T follicular helper cell (primary cell): ENCODE data around the gene ROBO1.

Experiments used
- DNase-seq: peaks from one replicate; pipeline ENCODE4 v3.0.0-alpha.2; 2020; ENCODE audit warnings: low read depth

Gene ROBO1

GRCh38 chr3:78845605-78846004 is 922.2 kb downstream of the ROBO1 start:
- no peak for DNase-seq

GRCh38 chr3:78844307-78844706 is 923.5 kb downstream of the ROBO1 start:
- no peak for DNase-seq

GRCh38 chr3:78839693-78840092 is 928.1 kb downstream of the ROBO1 start:
- DNase-seq: no peak

GRCh38 chr3:78838362-78838761 is 929.4 kb downstream of the ROBO1 start:
- no peak for DNase-seq

GRCh38 chr3:78834910-78835309 is 932.9 kb downstream of the ROBO1 start:
- DNase-seq: no peak

- no peak for DNase-seq
Measured at GRCh38 chr3:78832785-78833204, 935.0 kb downstream of the ROBO1 start.

- DNase-seq: no peak
Measured at GRCh38 chr3:78831446-78831972, 936.3 kb downstream of the ROBO1 start.

- DNase-seq: no peak
Measured at GRCh38 chr3:78830470-78830869, 937.3 kb downstream of the ROBO1 start.

GRCh38 chr3:78827618-78828017 is 940.2 kb downstream of the ROBO1 start:
- no peak for DNase-seq

GRCh38 chr3:78825858-78826215 is 942.0 kb downstream of the ROBO1 start:
- no peak for DNase-seq

GRCh38 chr3:78825118-78825857 is 942.5 kb downstream of the ROBO1 start:
- DNase-seq: no peak

GRCh38 chr3:78823859-78824258 is 943.9 kb downstream of the ROBO1 start:
- DNase-seq: no peak

GRCh38 chr3:78823434-78823833 is 944.4 kb downstream of the ROBO1 start:
- DNase-seq: no peak

- DNase-seq: no peak
Measured at GRCh38 chr3:78822726-78823125, 945.1 kb downstream of the ROBO1 start.

- DNase-seq: no peak
Measured at GRCh38 chr3:78820542-78820941, 947.3 kb downstream of the ROBO1 start.

- no peak for DNase-seq
Measured at GRCh38 chr3:78818161-78818985, 949.4 kb downstream of the ROBO1 start.

GRCh38 chr3:78814893-78815562 is 952.8 kb downstream of the ROBO1 start:
- DNase-seq: no peak

- no peak for DNase-seq
Measured at GRCh38 chr3:78812166-78812565, 955.6 kb downstream of the ROBO1 start.

- DNase-seq: no peak
Measured at GRCh38 chr3:78809966-78810365, 957.8 kb downstream of the ROBO1 start.

- DNase-seq: no peak
Measured at GRCh38 chr3:78804251-78805037, 963.4 kb downstream of the ROBO1 start.

GRCh38 chr3:78802562-78802930 is 965.3 kb downstream of the ROBO1 start:
- no peak for DNase-seq
